A549 (cell line): ENCODE data around the gene HRH3.

Experiments used
- CBX2 ChIP-seq: fragments of 200-600 bp; sonication (generic); IDR thresholded peaks from 2 replicates; pipeline ENCODE4 v1.6.1; 2016; ENCODE audit warnings: low read depth, mild to moderate bottlenecking, borderline replicate concordance
- CTCF ChIP-seq: fragments of >200 bp; sonication (Bioruptor Twin); formaldehyde crosslinking; IDR thresholded peaks from 3 replicates; pipeline ENCODE4 v1.5.1; 2016
- EP300 ChIP-seq, 2 experiments: fragments of >200 bp; sonication (Bioruptor Twin); formaldehyde crosslinking; IDR thresholded peaks; 2 replicates in 1 of 2; 3 replicates in 1 of 2; pipeline ENCODE4 v1.6.1; 2016 to 2017
- KDM5A ChIP-seq: fragments of 200-600 bp; sonication (generic); IDR thresholded peaks from 2 replicates; pipeline ENCODE4 v1.6.1; 2016; ENCODE audit warnings: antibody characterized with exemption, mild to moderate bottlenecking
- MYC ChIP-seq: IDR thresholded peaks from 2 replicates; pipeline ENCODE4 v1.6.1; 2012; ENCODE audit warnings: mild to moderate bottlenecking, inconsistent platforms, low read length, improper control_type of control experiment, borderline replicate concordance
- POLR2AphosphoS2 ChIP-seq: conservative IDR thresholded peaks from 2 replicates; pipeline ENCODE4 v1.6.1; 2012; ENCODE audit warnings: low read length, improper control_type of control experiment, inconsistent platforms
- RFX5 ChIP-seq: fragments of 450-650 bp; IDR thresholded peaks from 2 replicates; pipeline ENCODE4 v1.7.1; 2014; ENCODE audit warnings: antibody characterized with exemption, mild to moderate bottlenecking, moderate library complexity
- TP53 ChIP-seq: fragments of 250-450 bp; sonication (Bioruptor Pico); IDR thresholded peaks from 2 replicates; pipeline ENCODE4 v1.5.0; 2021; ENCODE audit warnings: mild to moderate bottlenecking, moderate library complexity
- USF2 ChIP-seq: fragments of 450-650 bp; IDR thresholded peaks from 2 replicates; pipeline ENCODE4 v1.6.1; 2014; ENCODE audit warnings: antibody characterized with exemption

GRCh38 chr20:62192635-62193034 lies 27.4 kb downstream of the HRH3 start:
- TF ChIP-seq CTCF (no peak), KDM5A (no peak), MYC (no peak), CBX2 (no peak), TP53 (no peak), USF2 (no peak), EP300 (IDR thresholded peaks at IDR 0.05) (no peak), POLR2AphosphoS2 (no peak), RFX5 (no peak)
